ENCODE measurements around the gene MMP20.

The MMP20 gene

GRCh38 chr11:102623998-102624397 is 1.1 kb downstream of the MMP20 start:
- Histone ChIP-seq H3K27ac (no peak overlapping the region), H3K4me3 (no peak overlapping the region)

- H3K27ac ChIP-seq = no peak overlapping the region
- H3K4me3 ChIP-seq = no peak overlapping the region
Observed at GRCh38 chr11:102623128-102623527, 2.0 kb downstream of the MMP20 start.

- Histone ChIP-seq H3K4me3 (no peak overlapping the region), H3K27ac (no peak overlapping the region)
Observed at GRCh38 chr11:102622258-102622657, 2.9 kb downstream of the MMP20 start.

- H3K4me3 ChIP-seq = no peak overlapping the region
- H3K27ac ChIP-seq = no peak overlapping the region
Observed at GRCh38 chr11:102620818-102621561, 4.1 kb downstream of the MMP20 start.

- Histone ChIP-seq H3K27ac (no peak overlapping the region), H3K4me3 (no peak overlapping the region)
Observed at GRCh38 chr11:102620179-102620578, 5.0 kb downstream of the MMP20 start.

- Histone ChIP-seq H3K27ac (no peak overlapping the region), H3K4me3 (no peak overlapping the region)
Observed at GRCh38 chr11:102617466-102618008, 7.6 kb downstream of the MMP20 start.

- Histone ChIP-seq H3K27ac (no peak overlapping the region), H3K4me3 (no peak overlapping the region)
Observed at GRCh38 chr11:102615894-102616432, 9.2 kb downstream of the MMP20 start.

GRCh38 chr11:102615077-102615893 is 9.8 kb downstream of the MMP20 start:
- Histone ChIP-seq H3K4me3 (no peak overlapping the region), H3K27ac (no peak overlapping the region)

GRCh38 chr11:102614485-102614884 is 10.6 kb downstream of the MMP20 start:
- H3K4me3 ChIP-seq = no peak overlapping the region
- H3K27ac ChIP-seq = no peak overlapping the region

GRCh38 chr11:102614031-102614430 is 11.1 kb downstream of the MMP20 start:
- no peak overlapping the region for H3K27ac ChIP-seq
- no peak overlapping the region for H3K4me3 ChIP-seq

- H3K4me3 ChIP-seq = no peak overlapping the region
- no peak overlapping the region for H3K27ac ChIP-seq
Observed at GRCh38 chr11:102613450-102613849, 11.7 kb downstream of the MMP20 start.

GRCh38 chr11:102611291-102611690 is 13.8 kb downstream of the MMP20 start:
- no peak overlapping the region for H3K4me3 ChIP-seq
- no peak overlapping the region for H3K27ac ChIP-seq

GRCh38 chr11:102610200-102610599 is 14.9 kb downstream of the MMP20 start:
- H3K4me3 ChIP-seq = no peak overlapping the region
- H3K27ac ChIP-seq = no peak overlapping the region

GRCh38 chr11:102608699-102609098 is 16.4 kb downstream of the MMP20 start:
- no peak overlapping the region for H3K4me3 ChIP-seq
- H3K27ac ChIP-seq = no peak overlapping the region

- peak overlapping the region in 1 of 21 experiments; percentile 71 for H3K27ac ChIP-seq
- H3K4me3 ChIP-seq = no peak overlapping the region
Observed at GRCh38 chr11:102604875-102605274, 20.3 kb downstream of the MMP20 start.

- H3K27ac ChIP-seq = peak overlapping the region in 10 of 21 experiments; percentile 3 to 71 (median 46)
Observed at GRCh38 chr11:102604011-102604410, 21.1 kb downstream of the MMP20 start.

GRCh38 chr11:102603576-102603975 is 21.6 kb downstream of the MMP20 start:
- H3K4me3 ChIP-seq = no peak overlapping the region
- peak overlapping the region in 16 of 21 experiments; percentile 3 to 71 (median 42) for H3K27ac ChIP-seq

More at GRCh38 chr11:102604011-102604410, 21.1 kb downstream of the MMP20 start:
- no peak overlapping the region for H3K4me3 ChIP-seq

GRCh38 chr11:102603091-102603490 is 22.0 kb downstream of the MMP20 start:
- Histone ChIP-seq H3K4me3 (no peak overlapping the region), H3K27ac (peak overlapping the region in 15 of 21 experiments; percentile 7 to 71 (median 45))

- Histone ChIP-seq H3K27ac (peak overlapping the region in 17 of 21 experiments; percentile 6 to 80 (median 47)), H3K4me3 (no peak overlapping the region)
Observed at GRCh38 chr11:102600666-102601065, 24.5 kb downstream of the MMP20 start.

- peak overlapping the region in 18 of 21 experiments; percentile 3 to 80 (median 44) for H3K27ac ChIP-seq
- no peak overlapping the region for H3K4me3 ChIP-seq
Observed at GRCh38 chr11:102599642-102600261, 25.4 kb downstream of the MMP20 start.

Measured in skin epidermis (tissue), 12 donors.